T-helper 1 cell (primary cell): ENCODE data around the gene METAP2.

Experiments
- DNase-seq, 5 donors: peaks; one replicate each; pipeline ENCODE4 v3.0.0-alpha.2; 2012 to 2020

Gene METAP2

GRCh38 chr12:95551913-95552516, 78.1 kb downstream of the METAP2 start:
- peak in 1 of 5 donors; percentile 14 for DNase-seq

DNA sequence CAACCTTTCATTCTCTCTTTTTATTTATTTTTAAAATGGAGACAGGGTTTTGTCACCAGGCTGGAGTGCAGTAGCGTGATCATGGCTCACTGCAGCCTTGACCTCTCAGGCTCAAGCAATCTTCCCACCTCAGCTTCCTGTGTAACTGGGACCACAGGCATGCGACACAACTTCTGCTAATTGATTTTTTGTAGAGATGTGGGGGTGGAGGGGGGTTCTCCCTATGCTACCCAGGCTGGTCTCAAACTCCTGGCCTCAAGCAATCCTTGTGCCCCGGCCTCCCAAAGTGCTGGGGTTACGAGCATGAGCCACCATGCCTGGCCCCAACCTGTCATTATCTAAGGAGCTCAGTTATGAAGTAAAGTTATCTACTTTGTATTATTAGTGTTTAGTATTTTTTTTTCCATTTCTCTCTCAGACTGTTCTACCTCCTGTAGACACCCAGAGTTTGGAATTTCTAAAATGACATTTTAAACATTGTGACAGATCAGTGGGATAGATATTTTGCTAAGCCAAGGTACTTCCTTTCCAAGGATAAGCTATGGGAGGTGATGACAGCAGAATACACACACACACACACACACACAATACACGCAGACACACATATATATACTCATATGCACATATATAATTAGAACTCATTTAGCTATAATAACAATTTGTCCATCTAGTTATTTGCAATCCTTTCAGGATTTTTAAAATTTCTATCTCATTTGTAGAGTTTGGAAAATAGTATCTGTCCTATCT, 79.4 kb downstream of the METAP2 start:
- no peak for DNase-seq

DNA sequence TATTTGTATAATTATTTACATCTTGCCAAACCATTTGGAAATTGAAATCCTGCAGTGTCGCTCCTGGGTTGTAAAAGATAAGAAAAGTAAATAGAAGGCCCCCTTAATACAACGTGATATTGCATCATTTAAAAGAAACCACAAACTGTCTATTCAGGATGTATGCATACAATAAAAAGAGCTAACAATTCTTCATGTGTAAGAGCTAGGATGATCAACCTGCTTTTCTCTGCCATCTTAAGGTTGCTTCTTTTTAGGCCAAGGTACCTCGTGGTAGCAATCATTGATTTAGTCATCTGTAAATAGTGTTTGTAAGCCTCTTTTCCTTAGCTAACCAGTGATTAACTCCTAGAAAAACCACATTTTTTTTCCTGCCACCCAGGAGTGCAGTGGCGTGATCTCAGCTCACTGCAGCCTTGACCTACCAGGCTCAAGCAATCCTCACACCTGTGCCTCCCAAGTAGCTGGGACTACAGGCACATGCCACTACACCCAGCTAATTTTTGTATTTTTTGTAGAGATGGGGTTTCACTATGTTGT, 80.7 kb downstream of the METAP2 start:
- peak in 1 of 5 donors; percentile 8 for DNase-seq

- DNase-seq = no peak
These were observed 83.7 kb downstream of the METAP2 start for GRCh38 chr12:95557625-95558024.
